Hepatocyte (in vitro differentiated cells): ENCODE measurements around the gene ADGRA1. TPM values are rescaled to one million over a fixed set of nuclear protein-coding genes. Genes with fewer than 3 reads are reported as not detected.

Source experiments
- DNase-seq: peaks from one replicate; pipeline ENCODE4 v3.0.0-alpha.2; 2016; ENCODE audit warnings: low spot score
- H2AFZ ChIP-seq: fragments of 200-600 bp; sonication (generic); 2 replicates; pipeline ENCODE4 v1.6.0; 2016; ENCODE audit warnings: antibody characterized with exemption, mild to moderate bottlenecking
- H3K27ac ChIP-seq: fragments of 200-600 bp; sonication (generic); 2 replicates; pipeline ENCODE4 v1.5.1; 2016; ENCODE audit warnings: mild to moderate bottlenecking
- H3K27me3 ChIP-seq: fragments of 200-600 bp; sonication (generic); 2 replicates; pipeline ENCODE4 v1.6.1; 2016
- H3K36me3 ChIP-seq: fragments of 200-600 bp; sonication (generic); replicated peaks from 2 replicates; pipeline ENCODE4 v1.5.1; 2016; ENCODE audit warnings: low read depth; ENCODE audit not compliant: insufficient read depth
- H3K4me1 ChIP-seq: fragments of 200-600 bp; sonication (generic); 2 replicates; pipeline ENCODE4 v1.5.1; 2016; ENCODE audit warnings: mild to moderate bottlenecking, moderate library complexity; ENCODE audit not compliant: insufficient read depth
- H3K4me2 ChIP-seq: fragments of 200-600 bp; sonication (generic); 2 replicates; pipeline ENCODE4 v1.6.0; 2016
- H3K4me3 ChIP-seq: fragments of 200-600 bp; sonication (generic); 2 replicates; pipeline ENCODE4 v1.5.1; 2016; ENCODE audit warnings: mild to moderate bottlenecking
- H3K79me2 ChIP-seq: fragments of 200-600 bp; sonication (generic); 2 replicates; pipeline ENCODE4 v1.6.0; 2017; ENCODE audit warnings: mild to moderate bottlenecking
- H3K9me2 ChIP-seq: fragments of 200-600 bp; sonication (generic); replicated peaks from 2 replicates; pipeline ENCODE4 v1.6.0; 2017; ENCODE audit warnings: mild to moderate bottlenecking; ENCODE audit not compliant: insufficient read depth
- H3K9me3 ChIP-seq: fragments of 200-600 bp; sonication (generic); 2 replicates; pipeline ENCODE4 v1.5.1; 2016; ENCODE audit warnings: low read depth, mild to moderate bottlenecking
- H4K20me1 ChIP-seq: fragments of 200-600 bp; sonication (generic); 2 replicates; pipeline ENCODE4 v1.6.0; 2016; ENCODE audit warnings: mild to moderate bottlenecking; ENCODE audit not compliant: insufficient read depth, poor library complexity, severe bottlenecking
- EZH2 ChIP-seq: fragments of 200-600 bp; sonication (generic); IDR thresholded peaks from 2 replicates; pipeline ENCODE4 v1.6.1; 2016; ENCODE audit warnings: antibody characterized with exemption, mild to moderate bottlenecking, borderline replicate concordance
- EZH2phosphoT487 ChIP-seq: fragments of 200-600 bp; sonication (generic); IDR thresholded peaks from one replicate; pipeline ENCODE4 v1.6.1; 2018; ENCODE audit warnings: antibody characterized with exemption, mild to moderate bottlenecking, low read depth, moderate library complexity; ENCODE audit not compliant: unreplicated experiment, severe bottlenecking
- WGBS: methylation state at CpG from one replicate; pipeline ENCODE4 v1.1.6; 2016; ENCODE audit warnings: low lambda C conversion rate; ENCODE audit errors: missing lambda C conversion rate; 5-methylcytosine and 5-hydroxymethylcytosine counted together
- polyA plus RNA-seq: library from polyadenylated mRNA; unstranded; fragments of >200 nt; fragmentation: Nextera tagmentation; extraction: Ambion mirVana; gene quantifications from 2 replicates; pipeline ENCODE4 v1.2.1, GENCODE V29; 2016
- total RNA-seq: library from RNA; depleted of rRNA; stranded (reverse); fragments of >200 nt; gene quantifications from 2 replicates; pipeline ENCODE4 v1.2.3, GENCODE V29; 2014
- TF ChIP-seq, protein P1 (sequence below): fragments of 200-600 bp; sonication (generic); IDR thresholded peaks from 2 replicates; pipeline ENCODE4 v1.5.1; 2016; ENCODE audit warnings: antibody characterized with exemption, mild to moderate bottlenecking; ENCODE audit not compliant: poor library complexity

ADGRA1 gene
- total and polyA plus RNA-seq, 2 experiments from 2014 or later = 0.47 TPM; not detected in 1

DNA sequence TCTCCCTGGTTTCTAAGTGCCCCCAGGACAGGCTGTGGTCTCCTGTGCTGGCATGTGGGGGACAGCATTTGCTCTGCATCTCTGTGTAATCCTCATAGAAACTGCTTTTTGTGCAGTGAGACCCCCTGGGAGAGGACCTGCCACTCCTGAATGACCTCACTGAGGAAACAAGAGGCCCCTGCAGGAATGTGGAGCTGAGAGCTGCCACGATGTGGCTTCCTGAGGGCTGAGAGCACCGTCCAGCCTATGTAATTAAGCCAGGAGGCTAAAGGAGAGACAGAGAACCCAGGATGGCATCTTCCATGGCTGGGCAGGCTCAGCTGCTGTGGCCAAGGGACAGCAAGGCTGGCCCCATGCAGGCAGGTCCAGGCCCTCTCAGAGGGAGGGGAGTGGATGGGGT lies 32.3 kb upstream of the ADGRA1 start:
- H3K4me3 ChIP-seq = no peak overlapping the region
- no peak overlapping the region for H2AFZ ChIP-seq
- TF ChIP-seq, protein P1, sequence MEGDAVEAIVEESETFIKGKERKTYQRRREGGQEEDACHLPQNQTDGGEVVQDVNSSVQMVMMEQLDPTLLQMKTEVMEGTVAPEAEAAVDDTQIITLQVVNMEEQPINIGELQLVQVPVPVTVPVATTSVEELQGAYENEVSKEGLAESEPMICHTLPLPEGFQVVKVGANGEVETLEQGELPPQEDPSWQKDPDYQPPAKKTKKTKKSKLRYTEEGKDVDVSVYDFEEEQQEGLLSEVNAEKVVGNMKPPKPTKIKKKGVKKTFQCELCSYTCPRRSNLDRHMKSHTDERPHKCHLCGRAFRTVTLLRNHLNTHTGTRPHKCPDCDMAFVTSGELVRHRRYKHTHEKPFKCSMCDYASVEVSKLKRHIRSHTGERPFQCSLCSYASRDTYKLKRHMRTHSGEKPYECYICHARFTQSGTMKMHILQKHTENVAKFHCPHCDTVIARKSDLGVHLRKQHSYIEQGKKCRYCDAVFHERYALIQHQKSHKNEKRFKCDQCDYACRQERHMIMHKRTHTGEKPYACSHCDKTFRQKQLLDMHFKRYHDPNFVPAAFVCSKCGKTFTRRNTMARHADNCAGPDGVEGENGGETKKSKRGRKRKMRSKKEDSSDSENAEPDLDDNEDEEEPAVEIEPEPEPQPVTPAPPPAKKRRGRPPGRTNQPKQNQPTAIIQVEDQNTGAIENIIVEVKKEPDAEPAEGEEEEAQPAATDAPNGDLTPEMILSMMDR = no peak
- TF ChIP-seq EZH2 (no peak), EZH2phosphoT487 (no peak)
- H3K79me2 ChIP-seq = no peaks in the 10 kb centered on the region
- H3K9me2 ChIP-seq = no peaks in the 10 kb centered on the region
- WGBS = 35% methylated on average over 2 of the region's 2 CpGs
- no peak for DNase-seq
- no peaks in the 10 kb centered on the region for H3K9me3 ChIP-seq
- no peaks in the 10 kb centered on the region for H3K4me1 ChIP-seq
- H3K27me3 ChIP-seq = no peaks in the 10 kb centered on the region
- no peaks in the 10 kb centered on the region for H3K36me3 ChIP-seq
- H3K4me2 ChIP-seq = no peak overlapping the region
- H3K27ac ChIP-seq = no peak overlapping the region
- H4K20me1 ChIP-seq = no peaks in the 10 kb centered on the region

DNA sequence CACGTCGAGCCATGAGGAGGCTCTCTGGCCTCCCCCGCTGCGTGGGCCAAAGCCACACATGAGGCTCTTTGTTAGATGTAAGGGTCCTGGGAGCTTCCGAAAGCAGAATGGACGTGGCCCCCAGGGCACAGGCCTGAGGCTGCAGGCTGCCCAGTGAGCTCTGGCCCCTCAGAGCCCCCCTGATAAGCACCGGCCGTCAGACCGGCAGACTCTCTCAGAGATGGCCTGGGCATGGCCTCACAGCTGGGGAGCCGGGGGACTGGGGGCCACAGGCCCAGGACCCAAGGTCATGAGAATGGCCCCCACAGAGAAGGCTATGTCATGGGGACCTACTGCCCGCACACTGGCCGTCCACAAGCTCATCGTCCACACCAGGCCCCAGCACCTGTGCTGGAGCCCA lies 31.7 kb upstream of the ADGRA1 start:
- Histone ChIP-seq H3K27me3 (no peaks in the 10 kb centered on the region), H3K79me2 (no peaks in the 10 kb centered on the region), H3K27ac (no peak overlapping the region), H3K9me2 (no peaks in the 10 kb centered on the region), H2AFZ (no peak overlapping the region), H3K9me3 (no peaks in the 10 kb centered on the region), H3K4me2 (no peak overlapping the region), H3K4me3 (no peak overlapping the region), H4K20me1 (no peaks in the 10 kb centered on the region), H3K36me3 (no peaks in the 10 kb centered on the region), H3K4me1 (no peaks in the 10 kb centered on the region)
- TF ChIP-seq, protein P1 = no peak
- TF ChIP-seq EZH2phosphoT487 = no peak
- TF ChIP-seq EZH2 = no peak
- DNase-seq = no peak
- WGBS = 87% methylated on average over 13 of the region's 13 CpGs

DNA sequence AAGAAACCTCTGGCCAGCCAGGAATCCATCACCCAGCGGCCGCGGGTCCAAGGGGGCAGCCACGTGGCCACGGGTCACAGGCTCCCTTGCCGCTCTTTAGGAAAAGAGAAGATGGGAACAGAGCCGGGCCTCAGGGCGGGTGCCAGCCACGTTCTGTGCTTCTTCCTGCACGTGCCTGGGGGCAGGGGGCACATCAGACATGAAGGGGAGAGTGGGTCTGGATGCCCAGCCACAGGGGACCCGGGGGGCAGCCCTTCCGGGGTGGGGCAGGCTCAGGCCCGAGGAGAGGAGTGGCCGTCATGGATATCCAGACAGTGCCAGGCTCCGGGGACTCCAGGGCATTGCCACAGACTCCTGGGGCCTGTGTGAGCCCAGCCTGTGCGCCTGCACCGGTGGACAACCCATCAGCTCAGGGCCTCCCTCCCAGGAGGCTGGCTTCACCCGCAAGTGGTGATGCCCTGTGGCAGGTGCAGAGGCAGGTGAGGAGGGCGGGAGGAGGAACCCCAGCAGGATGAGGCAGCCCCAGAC lies 31.0 kb upstream of the ADGRA1 start:
- H2AFZ ChIP-seq = no peak overlapping the region
- H3K36me3 ChIP-seq = no peaks in the 10 kb centered on the region
- no peak overlapping the region for H3K27ac ChIP-seq
- H4K20me1 ChIP-seq = no peaks in the 10 kb centered on the region
- H3K79me2 ChIP-seq = no peaks in the 10 kb centered on the region
- no peaks in the 10 kb centered on the region for H3K9me2 ChIP-seq
- no peak overlapping the region for H3K4me2 ChIP-seq
- TF ChIP-seq EZH2 (no peak), EZH2phosphoT487 (no peak)
- TF ChIP-seq, protein P1 = no peak
- H3K9me3 ChIP-seq = no peaks in the 10 kb centered on the region
- DNase-seq = no peak
- H3K4me3 ChIP-seq = no peak overlapping the region
- H3K27me3 ChIP-seq = no peaks in the 10 kb centered on the region
- 83% methylated on average over 16 of the region's 19 CpGs for WGBS
- H3K4me1 ChIP-seq = no peaks in the 10 kb centered on the region
